Measurements from ENCODE around the gene AXIN2. TPM values are rescaled to one million over a fixed set of nuclear protein-coding genes. Genes with fewer than 3 reads are reported as not detected.

AXIN2 gene
- total RNA-seq, 1 donor from 2014 or later = 53.4 TPM

DNA sequence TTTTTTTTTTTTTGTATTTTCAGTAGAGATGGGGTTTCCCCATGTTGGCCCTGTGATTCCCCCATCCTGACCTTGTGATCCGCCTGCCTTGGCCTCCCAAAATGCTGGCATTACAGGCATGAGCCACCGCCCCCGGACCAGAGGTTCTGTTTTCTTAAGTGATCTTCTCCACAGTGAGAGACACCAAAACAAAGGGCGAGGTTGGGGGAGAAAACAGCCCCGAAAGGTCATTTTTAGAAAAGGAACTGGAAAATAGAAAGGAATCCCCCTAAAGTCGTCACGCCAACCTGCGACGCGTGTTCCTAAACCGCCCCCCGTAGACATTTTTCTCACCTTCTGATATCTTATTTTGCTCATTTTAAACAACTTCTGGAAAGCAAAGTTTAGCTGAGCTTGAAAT is 6.1 kb upstream of the AXIN2 start:
- H3K36me3 ChIP-seq = no peaks in the 10 kb centered on the region
- H3K27me3 ChIP-seq (ENCODE audit: low read depth) = no peaks in the 10 kb centered on the region
- H3K4me1 ChIP-seq = no peaks in the 10 kb centered on the region
- H3K4me3 ChIP-seq = no peak overlapping the region
- DNase-seq = no peak
- TF ChIP-seq CTCF (IDR thresholded peaks at IDR 0.05) = no peak
- H3K27ac ChIP-seq = no peak overlapping the region
- intact Hi-C loops (cut with DNase I) = no loop called here
- ATAC-seq = no peak
- H3K9me3 ChIP-seq = no peaks in the 10 kb centered on the region

GRCh38 chr17:65565559-65565958 is 4.1 kb upstream of the AXIN2 start:
- Histone ChIP-seq H3K36me3 (no peaks in the 10 kb centered on the region), H3K27ac (no peak overlapping the region), H3K27me3 (ENCODE audit: low read depth) (no peaks in the 10 kb centered on the region), H3K4me3 (no peak overlapping the region), H3K4me1 (peaks cover 6% of the 10 kb centered on the region), H3K9me3 (no peaks in the 10 kb centered on the region)
- intact Hi-C loops (cut with DNase I) = no loop called here
- TF ChIP-seq CTCF (IDR thresholded peaks at IDR 0.05) = no peak
- no peak for DNase-seq
- no peak for ATAC-seq

- no peak for TF ChIP-seq CTCF (IDR thresholded peaks at IDR 0.05)
- intact Hi-C loops (cut with DNase I) = loop anchor here (5.0 kb wide), 1 partner anchor 598 kb away; no protein-coding TSS in a partner anchor
- H3K36me3 ChIP-seq = no peaks in the 10 kb centered on the region
- DNase-seq (no peak), ATAC-seq (no peak)
- H3K4me3 ChIP-seq = no peak overlapping the region
- H3K27ac ChIP-seq = no peak overlapping the region
- H3K4me1 ChIP-seq = peaks cover 6% of the 10 kb centered on the region
- H3K9me3 ChIP-seq = no peaks in the 10 kb centered on the region
- H3K27me3 ChIP-seq (ENCODE audit: low read depth) = peaks cover 2% of the 10 kb centered on the region
Observed at GRCh38 chr17:65564793-65565192, 3.3 kb upstream of the AXIN2 start.

GRCh38 chr17:65562206-65562531 is 721 bp upstream of the AXIN2 start:
- H3K9me3 ChIP-seq = no peaks in the 10 kb centered on the region
- no peaks in the 10 kb centered on the region for H3K36me3 ChIP-seq
- TF ChIP-seq CTCF (IDR thresholded peaks at IDR 0.05) = no peak
- H3K4me1 ChIP-seq = peaks cover 14% of the 10 kb centered on the region
- intact Hi-C loops (cut with DNase I) = loop anchor here (5.0 kb wide), 1 partner anchor 600 kb away; no protein-coding TSS in a partner anchor
- peaks cover 3% of the 10 kb centered on the region for H3K27me3 ChIP-seq (ENCODE audit: low read depth)
- ATAC-seq (no peak), DNase-seq (no peak)
- no peak overlapping the region for H3K4me3 ChIP-seq
- H3K27ac ChIP-seq = no peak overlapping the region

DNA sequence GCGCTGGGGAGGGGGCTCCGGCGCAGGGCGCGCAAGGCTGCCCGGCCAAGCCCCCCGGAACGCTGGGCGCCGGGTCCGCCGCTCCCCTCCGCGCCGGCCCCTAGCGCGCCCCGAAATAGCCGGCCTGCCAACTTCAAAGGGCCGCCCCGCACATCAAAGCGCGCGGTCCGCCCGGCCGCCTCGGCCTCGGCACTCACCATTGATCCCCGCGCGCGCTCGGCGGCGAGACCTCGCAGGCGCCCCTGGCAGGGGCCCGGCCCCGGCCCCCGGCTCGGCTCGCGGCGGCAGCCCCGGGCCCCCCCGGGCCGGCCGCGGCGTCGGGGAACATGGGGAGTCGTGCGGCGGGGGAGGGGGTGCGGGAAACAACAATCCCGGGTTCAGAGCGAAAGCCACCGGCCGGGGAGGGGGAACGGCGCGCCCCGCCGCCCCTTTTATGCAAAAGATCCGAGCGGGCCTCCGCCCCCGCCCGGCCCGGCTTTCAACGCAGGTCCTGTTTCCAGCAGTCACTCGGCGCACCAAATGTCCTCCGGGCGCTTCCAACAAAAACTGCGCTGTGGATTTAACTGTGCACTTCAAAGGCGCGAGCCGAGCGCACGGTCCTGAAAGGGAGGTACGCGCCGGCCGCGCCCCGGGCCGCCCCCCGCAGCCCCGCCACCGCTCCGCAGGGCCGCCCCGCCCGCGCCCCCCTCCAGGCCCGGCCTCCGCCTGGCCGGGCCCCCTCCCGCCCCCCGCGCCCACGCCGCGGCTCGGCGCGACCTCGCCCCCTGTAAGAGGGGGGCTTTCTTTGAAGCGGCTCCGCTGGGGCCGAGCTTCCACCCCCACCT is 608 bp downstream of the AXIN2 start:
- Histone ChIP-seq H3K36me3 (no peaks in the 10 kb centered on the region), H3K27me3 (ENCODE audit: low read depth) (peaks cover 3% of the 10 kb centered on the region), H3K4me1 (peaks cover 14% of the 10 kb centered on the region), H3K27ac (no peak overlapping the region), H3K9me3 (no peaks in the 10 kb centered on the region), H3K4me3 (no peak overlapping the region)
- no peak for TF ChIP-seq CTCF (IDR thresholded peaks at IDR 0.05)
- peak; percentile 91 for DNase-seq
- peak; percentile 44 to 55 for ATAC-seq
- intact Hi-C loops (cut with DNase I) = loop anchor here (5.0 kb wide), 1 partner anchor 601 kb away; no protein-coding TSS in a partner anchor

All from lower lobe of right lung (tissue), 2 donors.